Measurements from ENCODE around the gene ATP8B3.

ATP8B3 gene, protein sequence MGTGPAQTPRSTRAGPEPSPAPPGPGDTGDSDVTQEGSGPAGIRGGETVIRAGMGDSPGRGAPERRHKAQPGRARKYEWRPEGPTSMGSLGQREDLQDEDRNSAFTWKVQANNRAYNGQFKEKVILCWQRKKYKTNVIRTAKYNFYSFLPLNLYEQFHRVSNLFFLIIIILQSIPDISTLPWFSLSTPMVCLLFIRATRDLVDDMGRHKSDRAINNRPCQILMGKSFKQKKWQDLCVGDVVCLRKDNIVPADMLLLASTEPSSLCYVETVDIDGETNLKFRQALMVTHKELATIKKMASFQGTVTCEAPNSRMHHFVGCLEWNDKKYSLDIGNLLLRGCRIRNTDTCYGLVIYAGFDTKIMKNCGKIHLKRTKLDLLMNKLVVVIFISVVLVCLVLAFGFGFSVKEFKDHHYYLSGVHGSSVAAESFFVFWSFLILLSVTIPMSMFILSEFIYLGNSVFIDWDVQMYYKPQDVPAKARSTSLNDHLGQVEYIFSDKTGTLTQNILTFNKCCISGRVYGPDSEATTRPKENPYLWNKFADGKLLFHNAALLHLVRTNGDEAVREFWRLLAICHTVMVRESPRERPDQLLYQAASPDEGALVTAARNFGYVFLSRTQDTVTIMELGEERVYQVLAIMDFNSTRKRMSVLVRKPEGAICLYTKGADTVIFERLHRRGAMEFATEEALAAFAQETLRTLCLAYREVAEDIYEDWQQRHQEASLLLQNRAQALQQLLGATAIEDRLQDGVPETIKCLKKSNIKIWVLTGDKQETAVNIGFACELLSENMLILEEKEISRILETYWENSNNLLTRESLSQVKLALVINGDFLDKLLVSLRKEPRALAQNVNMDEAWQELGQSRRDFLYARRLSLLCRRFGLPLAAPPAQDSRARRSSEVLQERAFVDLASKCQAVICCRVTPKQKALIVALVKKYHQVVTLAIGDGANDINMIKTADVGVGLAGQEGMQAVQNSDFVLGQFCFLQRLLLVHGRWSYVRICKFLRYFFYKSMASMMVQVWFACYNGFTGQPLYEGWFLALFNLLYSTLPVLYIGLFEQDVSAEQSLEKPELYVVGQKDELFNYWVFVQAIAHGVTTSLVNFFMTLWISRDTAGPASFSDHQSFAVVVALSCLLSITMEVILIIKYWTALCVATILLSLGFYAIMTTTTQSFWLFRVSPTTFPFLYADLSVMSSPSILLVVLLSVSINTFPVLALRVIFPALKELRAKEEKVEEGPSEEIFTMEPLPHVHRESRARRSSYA (N-terminal part only)

DNA sequence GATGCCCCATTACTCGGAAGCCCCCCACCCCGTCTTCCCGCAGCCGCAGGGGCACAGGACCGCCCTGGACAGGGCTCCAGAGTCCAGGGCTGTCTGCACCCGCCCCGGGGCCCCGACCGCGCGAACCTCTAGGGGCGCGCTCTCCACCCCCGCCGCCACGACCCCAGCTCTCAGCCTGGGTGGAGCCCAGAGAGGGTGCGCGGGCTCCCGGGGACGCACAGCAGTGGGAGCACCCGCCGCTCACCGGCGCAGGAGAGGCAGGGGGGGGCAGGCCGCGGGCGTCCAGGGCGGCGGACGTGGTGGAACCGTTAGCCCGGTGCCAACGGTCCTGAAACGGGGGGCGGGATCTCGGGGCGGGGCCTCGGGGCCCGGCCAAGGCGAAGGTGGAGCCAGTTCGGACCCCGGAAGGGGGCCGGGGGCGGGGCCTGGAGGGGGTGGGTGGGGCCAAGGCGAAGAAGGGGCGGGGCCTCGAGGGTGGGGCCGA, at the start of gene ATP8B3:
Gene ATP8B3, minus strand, starts transcription at position 335 of the 484 bp plus-strand sequence. CDS start 540 bp downstream, outside the sequence.
- no peak for DNase-seq

DNA sequence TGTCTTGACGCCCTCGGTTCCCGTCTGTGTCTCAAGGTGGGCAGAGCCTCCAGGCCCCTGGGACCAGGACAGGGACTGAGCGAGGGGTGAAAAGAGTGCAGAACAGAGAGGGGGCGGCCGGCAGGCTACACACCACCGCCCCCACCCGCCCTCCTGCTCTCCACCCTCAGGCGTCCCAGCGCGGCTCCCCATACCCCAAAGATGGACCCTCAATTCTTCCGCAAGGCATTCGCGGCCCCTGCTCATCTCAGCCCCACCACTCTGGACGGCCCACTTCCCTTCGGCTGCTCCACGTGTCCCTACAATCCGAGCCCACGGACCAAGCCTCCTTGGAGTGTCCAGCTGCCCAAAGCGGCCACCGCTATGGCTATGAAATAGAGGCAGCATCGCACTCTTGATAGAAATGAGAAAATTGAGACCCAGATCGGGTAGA, 49.5 kb upstream of the ATP8B3 start:
- DNase-seq: no peak

DNA sequence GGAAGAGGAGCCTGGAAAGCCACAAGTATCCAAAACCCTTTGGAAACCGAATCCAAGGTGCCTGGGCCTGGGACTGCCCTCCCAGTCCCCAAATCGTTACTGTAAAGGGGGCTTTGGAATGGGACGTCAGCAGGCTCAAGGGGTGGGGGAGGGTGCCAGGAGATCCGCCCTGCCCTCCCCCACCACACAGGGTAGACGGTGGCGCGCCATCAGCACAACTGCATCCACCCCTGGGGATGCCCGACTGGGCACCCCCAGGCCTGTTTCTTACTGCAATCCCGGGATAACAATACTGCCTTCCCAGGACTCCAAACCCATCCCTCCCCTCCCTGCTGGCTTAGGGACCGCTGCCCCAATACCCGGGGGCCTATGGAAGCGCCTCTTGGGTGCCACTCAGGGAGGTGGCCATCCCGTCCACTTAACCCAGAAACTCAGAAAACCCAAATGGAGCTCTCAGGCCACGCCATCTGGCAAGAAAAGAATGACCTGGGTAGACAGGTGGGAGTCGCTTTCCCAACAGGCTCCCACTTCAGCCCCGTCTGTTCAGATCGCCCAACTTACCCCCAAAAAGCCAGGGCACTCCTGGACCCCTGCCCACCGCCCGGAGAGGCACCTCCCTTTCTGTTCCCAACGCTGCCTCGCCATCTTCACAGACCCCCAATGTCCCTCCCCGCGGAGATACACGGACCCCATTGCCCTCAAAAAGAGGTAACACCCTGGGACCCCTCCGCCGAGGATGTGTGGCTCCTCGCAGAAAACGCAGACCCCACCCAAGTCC, 48.9 kb upstream of the ATP8B3 start:
- no peak for DNase-seq

DNA sequence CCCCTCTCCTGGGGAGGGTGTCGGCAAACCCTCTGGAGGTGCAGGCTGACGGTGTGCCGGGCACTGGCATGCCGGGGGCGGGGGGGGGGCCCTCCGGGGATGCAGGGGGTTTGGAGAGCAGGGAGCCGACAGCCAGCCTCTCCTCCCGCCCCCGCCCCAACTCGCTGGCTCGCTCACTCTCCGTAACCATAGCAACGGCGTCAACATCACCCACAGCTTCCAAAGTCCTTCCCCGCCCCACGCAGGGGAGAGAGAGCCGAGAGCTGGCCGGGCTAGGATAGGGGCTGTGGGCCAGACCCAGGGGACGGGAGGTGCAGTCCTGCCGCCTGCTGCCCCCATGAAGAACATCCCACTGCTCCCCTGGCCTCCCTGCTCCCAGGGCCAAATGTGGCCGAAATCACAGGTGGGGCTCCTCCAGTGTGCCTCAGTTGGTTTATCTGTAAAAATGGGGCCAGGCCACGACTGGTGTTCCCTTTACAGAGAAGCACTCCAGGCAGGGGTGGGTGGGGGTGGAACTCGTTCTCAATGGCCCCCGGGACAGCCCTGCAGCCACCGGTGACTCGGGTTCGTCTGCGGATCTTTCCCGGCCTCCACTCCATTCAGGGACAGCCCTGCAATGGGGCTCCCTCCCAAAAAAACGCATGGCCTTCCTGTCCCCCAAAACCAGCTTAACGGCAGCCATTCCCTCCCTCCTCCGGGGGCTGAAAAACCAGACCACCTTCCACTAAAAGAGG, 48.1 kb upstream of the ATP8B3 start:
- DNase-seq: peak; percentile 64

DNA sequence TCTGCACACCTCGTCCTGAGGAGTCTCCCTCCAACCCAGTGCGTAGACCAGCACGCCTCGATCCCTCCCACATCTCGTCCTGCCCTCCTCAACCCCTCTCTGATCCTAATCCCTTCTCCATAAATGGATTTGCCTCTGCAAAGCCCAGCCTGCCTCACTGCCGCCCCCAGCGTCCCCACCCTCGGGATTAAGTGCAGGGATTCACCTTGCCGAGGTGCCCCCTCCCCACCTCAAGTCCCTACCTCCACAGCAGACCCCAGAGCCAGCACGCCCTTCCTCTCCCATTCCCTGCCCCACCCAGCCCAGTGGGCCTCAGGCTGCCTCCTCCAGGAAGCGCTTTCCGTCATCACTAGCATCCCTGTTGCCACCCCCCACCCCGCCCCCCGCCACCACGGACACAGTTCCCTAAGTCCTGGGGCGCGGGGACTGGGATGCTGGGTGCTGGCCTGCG, 47.3 kb upstream of the ATP8B3 start:
- DNase-seq: no peak

DNA sequence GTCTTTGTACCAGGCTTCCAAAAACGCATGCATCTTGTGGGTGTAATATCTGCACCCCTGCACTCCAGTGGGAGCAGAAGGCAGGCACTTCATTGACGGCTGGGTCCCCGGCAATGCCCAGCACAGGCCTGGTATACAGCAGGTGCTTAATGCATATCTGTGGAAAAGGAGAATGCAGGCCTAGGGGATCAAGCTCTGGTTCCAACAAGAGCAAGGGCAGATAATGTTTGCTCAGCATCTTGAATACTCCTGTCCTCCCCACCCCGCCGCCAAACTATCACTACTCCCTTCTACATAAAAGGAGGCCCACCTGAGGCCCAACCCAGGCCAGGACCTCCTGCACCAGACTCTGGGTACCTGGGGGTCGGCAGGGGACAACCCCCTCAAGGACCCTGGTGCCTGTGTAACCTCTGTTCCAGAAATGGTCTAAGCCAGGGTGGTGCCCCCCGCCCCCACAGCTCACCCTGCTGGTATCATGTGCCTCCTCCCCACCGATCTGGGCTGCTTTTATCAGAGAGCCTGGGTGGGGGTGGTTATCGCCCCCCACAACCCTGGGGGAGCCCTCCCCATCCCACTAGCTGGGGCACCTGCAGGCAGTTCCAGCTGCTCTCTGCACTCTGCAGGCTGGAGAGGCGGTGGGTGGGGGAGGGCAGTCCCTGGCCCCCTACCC, 46.5 kb upstream of the ATP8B3 start:
- DNase-seq: no peak

DNA sequence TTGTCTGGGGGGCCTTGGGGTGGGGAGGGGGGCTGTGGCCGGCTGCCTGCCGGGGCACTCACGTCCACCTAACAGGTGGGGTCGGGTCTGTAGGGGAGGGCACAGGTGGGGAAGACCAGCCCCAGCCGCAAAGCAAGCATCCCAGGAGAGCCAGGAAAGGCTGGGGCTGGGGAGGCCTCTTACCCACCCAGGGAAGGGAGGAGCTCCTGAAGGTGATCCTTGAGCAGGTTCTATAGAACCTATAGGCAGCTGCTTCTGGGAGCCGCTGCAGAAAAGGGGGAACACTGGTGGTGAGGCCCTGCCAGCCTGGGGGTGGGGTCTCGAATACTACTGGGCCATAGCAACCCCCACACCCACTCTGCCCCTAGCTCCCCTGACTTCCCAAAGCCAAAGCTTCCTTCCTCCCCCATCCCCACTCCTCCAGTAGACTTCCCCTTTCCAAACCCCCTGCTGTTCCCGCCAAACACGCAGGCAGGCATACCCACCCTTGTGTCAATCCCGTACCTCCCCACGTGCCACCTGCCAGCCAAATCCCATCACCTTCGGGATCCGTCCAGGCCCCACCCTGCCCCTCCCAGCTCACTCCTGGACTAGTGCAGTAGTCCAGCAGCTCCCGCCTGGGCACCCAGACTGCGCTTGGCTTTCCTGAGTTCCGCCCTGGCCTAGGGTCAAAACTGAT, 45.7 kb upstream of the ATP8B3 start:
- DNase-seq: no peak

DNA sequence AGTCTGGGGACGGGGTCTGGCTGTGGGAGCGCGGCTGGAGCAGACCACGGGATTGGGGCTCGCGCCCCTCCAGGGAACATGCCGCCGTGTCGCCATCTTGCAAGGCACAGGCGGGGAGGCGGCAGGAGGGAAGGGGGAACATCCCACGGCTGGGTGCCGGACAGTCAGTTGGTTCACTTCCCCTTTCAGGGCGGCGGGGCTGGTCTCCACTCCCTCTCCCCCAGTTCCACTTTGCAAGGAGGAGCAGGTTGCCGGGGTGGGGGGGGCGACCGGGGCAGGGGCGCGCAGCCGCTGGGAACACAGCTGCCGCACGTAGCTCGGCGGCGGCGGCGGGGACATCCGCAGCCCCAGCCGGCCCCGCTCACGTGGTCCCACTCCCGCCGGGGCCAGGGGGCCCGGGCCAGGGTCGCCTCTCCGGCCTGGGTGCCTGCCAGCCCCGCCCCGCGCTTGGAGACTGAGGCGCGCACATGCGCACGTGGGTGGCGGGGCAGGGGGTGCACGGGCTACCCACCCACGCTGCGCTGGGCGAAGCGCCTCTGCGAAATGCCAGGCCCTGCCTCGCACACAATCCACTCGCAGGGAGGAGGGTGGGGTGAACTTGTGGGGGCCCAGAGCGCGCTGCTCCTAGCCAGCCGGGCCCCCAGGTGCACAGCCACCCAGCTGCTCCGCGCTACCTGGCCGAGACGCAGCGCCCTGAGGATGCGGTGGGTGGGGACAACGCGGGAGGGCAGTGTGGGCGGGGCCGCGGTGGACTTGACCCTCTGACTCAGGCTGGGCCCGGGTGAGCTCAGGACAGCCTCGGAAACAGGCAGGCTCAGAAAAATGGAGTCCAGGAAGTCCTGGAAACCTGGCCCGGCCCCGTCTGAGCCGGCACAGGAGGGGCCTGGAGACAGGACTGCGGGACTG, 44.9 kb upstream of the ATP8B3 start:
- DNase-seq: no peak

DNA sequence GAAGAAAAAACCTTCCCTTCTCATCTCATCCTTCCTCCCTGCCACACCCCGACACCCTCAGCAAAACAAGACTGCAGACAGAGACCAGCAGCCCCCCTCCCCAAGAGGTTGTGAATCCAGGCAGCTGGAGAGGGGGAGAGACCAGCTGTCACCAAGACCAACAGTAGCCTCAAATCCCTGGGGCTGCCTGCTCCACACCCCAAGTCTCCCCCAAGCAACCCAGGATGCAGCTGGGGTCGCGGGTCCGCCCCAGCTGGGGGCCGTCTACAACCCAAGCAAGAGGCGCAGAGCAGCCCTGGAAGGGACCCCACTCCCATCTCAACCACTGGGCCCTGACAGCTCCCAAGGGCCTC, 44.2 kb upstream of the ATP8B3 start:
- no peak for DNase-seq

DNA sequence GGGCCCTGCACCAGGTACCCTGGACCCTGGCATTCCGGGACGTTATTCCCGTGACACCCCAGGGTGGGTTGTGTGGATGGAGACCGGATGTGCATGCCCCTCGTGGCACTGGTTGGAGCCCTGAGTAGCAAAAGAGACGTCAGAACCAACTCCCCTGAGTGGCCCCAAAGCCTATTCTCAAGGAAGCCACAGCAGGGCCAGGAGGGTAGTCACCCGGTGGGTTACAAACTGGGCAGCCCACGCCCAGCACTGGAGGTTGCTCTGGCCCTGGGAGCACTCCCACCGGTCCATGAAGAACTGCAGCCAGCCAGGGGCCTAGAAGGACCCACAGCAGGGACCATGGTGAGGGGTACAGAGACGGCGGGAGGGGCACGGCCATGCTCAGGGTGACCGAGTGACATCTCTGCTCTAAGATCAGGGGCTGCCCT, 43.8 kb upstream of the ATP8B3 start:
- no peak for DNase-seq

DNA sequence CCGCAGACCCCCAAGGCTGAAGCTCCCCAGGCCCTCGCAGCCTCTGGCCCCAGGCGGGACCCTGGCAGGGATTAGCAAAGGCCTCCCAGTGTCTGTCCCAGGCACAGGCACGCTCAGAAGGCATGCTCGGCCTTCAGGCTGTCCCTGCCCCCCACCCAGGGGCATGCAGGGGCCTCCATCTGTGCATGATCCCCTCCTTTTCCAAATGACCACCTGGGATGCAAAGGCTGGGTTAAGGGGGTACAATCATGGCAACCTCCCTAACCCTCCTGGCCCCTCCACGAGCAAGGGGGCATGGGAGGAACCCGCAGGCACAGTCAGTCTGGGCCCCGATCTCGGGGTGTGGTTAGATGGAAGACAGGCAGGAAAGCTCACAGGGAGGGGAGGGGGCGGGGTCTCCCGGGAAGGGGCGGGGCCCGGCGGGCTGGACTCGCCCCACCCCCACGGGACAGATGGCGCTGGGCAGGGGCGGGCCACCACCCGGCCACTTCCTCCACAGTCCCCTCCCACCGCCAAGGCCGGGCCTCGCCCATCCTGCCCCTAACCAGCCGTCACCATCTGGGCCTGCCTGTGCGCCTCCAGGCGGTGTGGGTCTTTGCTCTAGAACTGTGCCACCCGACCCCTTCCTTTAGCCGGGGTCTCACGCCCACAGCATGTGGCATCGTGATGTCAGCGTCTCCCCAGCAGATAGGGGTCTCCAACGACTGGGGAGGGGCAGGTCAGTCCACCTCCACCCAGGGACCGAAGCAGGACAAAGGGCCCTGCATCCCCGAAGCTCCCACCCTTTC, 43.2 kb upstream of the ATP8B3 start:
- DNase-seq: peak; percentile 60

DNA sequence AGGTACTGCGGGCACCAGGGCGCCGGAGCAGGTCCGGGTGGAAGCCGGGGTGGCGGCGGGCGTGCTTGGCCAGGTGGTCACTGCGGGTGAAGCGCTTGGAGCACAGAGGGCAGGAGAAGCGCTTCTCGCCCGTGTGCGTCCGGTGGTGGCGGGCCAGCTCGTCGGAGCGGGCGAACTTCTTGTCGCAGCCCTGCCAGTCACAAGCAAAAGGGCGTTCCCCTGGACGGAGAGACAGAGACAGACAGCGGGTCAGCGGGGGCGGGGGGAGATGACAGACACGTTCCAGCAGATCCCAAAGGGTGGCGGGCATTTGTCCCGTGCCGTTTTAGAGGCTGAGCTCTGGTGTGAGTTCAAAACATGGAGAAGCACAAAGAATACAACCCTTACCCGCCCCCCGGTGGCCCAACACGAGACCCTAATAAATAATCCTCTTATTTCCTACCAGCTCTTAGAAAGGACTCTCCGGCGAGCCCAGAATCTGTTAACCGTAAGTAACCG, 42.5 kb upstream of the ATP8B3 start:
- DNase-seq: no peak

DNA sequence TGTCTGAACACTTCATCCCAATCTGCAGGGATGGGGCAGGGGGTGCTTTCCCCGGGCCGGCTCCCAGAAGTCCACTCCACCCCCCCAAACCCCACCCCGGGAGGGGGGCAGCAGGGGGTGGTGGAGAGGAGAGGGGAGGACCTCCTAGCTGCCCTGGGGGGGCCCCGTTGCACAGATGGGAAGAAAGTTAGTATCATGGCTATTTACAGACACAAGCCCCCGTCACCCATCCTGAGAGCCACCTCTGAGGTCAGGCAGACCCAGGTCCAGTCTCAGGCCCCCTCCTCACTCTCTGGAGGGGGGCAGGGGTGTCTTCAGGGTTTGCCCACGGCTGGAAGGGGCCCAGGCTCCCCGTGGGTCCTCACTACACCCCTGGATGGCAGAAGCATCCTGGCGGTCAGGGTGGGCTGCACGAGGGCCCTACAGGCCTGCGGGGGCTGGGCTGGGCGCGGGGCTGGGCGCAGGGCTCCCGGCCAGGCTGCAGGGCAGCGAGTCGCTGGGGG, 42.0 kb upstream of the ATP8B3 start:
- no peak for DNase-seq

DNA sequence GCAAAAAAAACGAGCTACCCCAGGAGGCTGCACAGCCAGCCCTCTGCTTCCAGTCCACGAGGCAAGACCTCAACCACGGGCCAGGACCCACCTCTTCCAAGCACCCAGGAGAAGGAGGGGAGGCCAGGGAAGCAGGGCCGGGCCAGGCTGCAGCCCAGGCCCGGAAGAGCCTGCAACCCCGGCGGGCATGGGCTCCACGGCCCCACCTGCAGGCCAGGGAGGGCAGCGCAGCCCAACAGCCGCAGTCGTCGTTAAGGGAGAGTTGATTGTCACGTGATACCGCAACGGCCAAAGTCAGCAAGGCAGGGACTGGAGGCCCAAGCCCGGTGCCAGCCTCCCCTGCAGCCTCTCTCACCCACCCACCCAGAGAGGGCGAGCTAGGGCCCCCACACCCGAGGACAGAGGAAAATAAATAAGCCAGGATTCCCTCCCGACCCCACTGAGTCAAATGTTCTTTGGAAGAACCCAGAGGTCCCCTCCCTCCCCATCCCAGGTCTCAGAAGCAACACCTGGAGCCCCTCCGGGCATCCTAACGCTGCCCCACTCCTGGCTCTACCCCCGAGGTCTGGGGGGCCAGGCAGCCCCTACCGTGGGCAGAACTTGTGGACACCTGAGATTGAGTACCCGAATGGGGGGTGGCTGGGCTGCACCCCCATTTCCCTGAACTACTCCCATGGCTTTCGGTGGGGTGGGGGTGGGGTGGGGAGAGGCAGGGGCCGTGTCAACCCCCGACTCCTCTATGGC, 41.4 kb upstream of the ATP8B3 start:
- DNase-seq: peak; percentile 85

DNA sequence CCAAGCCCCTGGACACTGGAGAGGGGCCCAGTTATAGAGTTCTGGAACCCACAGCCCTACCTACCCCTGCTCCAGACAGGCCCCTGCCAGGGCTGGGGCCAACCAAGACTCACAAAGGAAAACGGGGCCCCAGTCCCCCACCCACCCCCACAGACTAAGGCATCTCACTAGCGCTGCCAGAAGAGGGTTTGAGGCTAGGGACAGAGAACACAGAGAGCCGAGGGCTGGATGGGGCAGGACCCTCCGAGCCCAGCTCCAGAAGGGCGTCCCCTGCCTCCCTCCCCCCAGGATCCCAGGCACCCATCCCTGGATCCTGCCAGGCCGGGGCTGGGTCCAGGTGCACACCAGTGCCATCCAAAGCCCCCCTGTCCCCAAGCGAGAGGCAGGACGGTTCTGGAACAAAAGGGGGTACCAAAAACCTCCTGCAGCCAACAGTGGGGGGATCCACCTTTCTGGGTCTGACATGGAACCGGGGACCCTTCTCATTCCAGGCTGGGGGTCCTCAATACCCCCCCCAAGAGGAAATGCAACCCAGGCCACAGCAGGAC, 40.6 kb upstream of the ATP8B3 start:
- DNase-seq: no peak

All from DMS53 (cell line).